HepG2 (cell line): ENCODE results near the gene RHBG. TPM values are rescaled to one million over a fixed set of nuclear protein-coding genes. Genes with fewer than 3 reads are reported as not detected.
A peak's percentile ranks its signal among the peaks of the same experiment; 100 is the strongest.

Experiments
- AGO2 ChIP-seq: fragments of 200-400 bp; formaldehyde crosslinking; optimal IDR thresholded peaks from 2 replicates; pipeline ENCODE3; 2017; ENCODE audit warnings: mild to moderate bottlenecking, low read depth, low read length, moderate library complexity
- BRF2 ChIP-seq: sonication (generic); formaldehyde crosslinking; IDR thresholded peaks from 2 replicates; pipeline ENCODE4 v1.8.1; 2022; ENCODE audit warnings: mild to moderate bottlenecking, missing genetic modification reagents
- CREM ChIP-seq, 2 experiments: sonication (generic) in 1 of 2; formaldehyde crosslinking in 1 of 2; IDR thresholded peaks; 2 replicates each; pipeline versions ENCODE4 v1.4.0 to v1.6.1; 2016 to 2020; ENCODE audit warnings: antibody characterized with exemption in 1 of 2, mild to moderate bottlenecking in 1 of 2, missing genetic modification reagents in 1 of 2
- DDIT3 ChIP-seq: sonication (generic); formaldehyde crosslinking; IDR thresholded peaks from 2 replicates; pipeline ENCODE4 v1.4.0; 2020; ENCODE audit warnings: mild to moderate bottlenecking, missing genetic modification reagents
- EEA1 ChIP-seq: sonication (generic); formaldehyde crosslinking; IDR thresholded peaks from 2 replicates; pipeline ENCODE4 v1.5.1; 2020; ENCODE audit warnings: mild to moderate bottlenecking, missing genetic modification reagents, borderline replicate concordance
- HNRNPUL1 ChIP-seq: fragments of 200-400 bp; formaldehyde crosslinking; IDR thresholded peaks from 2 replicates; pipeline ENCODE4 v1.6.1; 2017; ENCODE audit warnings: low read depth, mild to moderate bottlenecking, low read length, moderate library complexity
- KDM5A ChIP-seq: fragments of 200-600 bp; sonication (generic); IDR thresholded peaks from 2 replicates; pipeline ENCODE4 v1.7.0; 2018; ENCODE audit warnings: antibody characterized with exemption, mild to moderate bottlenecking, low read length, borderline replicate concordance
- KLF6 ChIP-seq: IDR thresholded peaks from 2 replicates; pipeline ENCODE4 v1.8.0; 2016; ENCODE audit warnings: missing biosample characterization, missing genetic modification reagents
- NCOR1 ChIP-seq: fragments of 200-600 bp; sonication (generic); IDR thresholded peaks from 2 replicates; pipeline ENCODE4 v1.7.0; 2017; ENCODE audit warnings: antibody characterized with exemption, low read length, borderline replicate concordance
- POLR2A ChIP-seq, 2 experiments: IDR thresholded peaks; 2 replicates each; pipeline ENCODE4 v1.6.1; 2011; ENCODE audit warnings: low read depth in 2 of 2, low read length in 2 of 2, mild to moderate bottlenecking in 1 of 2, moderate library complexity in 1 of 2; ENCODE audit not compliant: insufficient read depth in 1 of 2
- SP140L ChIP-seq: sonication (generic); formaldehyde crosslinking; IDR thresholded peaks from 2 replicates; pipeline ENCODE4 v1.4.0; 2020; ENCODE audit warnings: missing genetic modification reagents, borderline replicate concordance
- SP4 ChIP-seq: sonication (generic); formaldehyde crosslinking; IDR thresholded peaks from 2 replicates; pipeline ENCODE4 v1.8.1; 2023; ENCODE audit warnings: mild to moderate bottlenecking, missing genetic modification reagents
- TCF12 ChIP-seq, 2 experiments: fragments of 450-650 bp in 1 of 2; sonication (generic) in 1 of 2; formaldehyde crosslinking in 1 of 2; IDR thresholded peaks; 2 replicates each; pipeline versions ENCODE4 v1.6.1 to v1.8.0; 2017 to 2022; ENCODE audit warnings: antibody characterized with exemption in 1 of 2, mild to moderate bottlenecking in 1 of 2, missing genetic modification reagents in 1 of 2, moderate library complexity in 1 of 2
- TGIF2 ChIP-seq: IDR thresholded peaks from 2 replicates; pipeline ENCODE4 v1.6.1; 2016; ENCODE audit warnings: control low read depth, missing compliant biosample characterization
- ZBTB40 ChIP-seq, 2 experiments: fragments of 450-650 bp in 1 of 2; sonication (generic) in 1 of 2; formaldehyde crosslinking in 1 of 2; IDR thresholded peaks; 2 replicates each; pipeline versions ENCODE4 v1.6.1 to v1.8.0; 2016 to 2022; ENCODE audit warnings: antibody characterized with exemption in 1 of 2, mild to moderate bottlenecking in 1 of 2, missing genetic modification reagents in 1 of 2
- ZNF143 ChIP-seq: sonication (generic); formaldehyde crosslinking; IDR thresholded peaks from 2 replicates; pipeline ENCODE4 v1.4.0; 2020; ENCODE audit warnings: missing genetic modification reagents
- ZNF225 ChIP-seq: sonication (generic); formaldehyde crosslinking; IDR thresholded peaks from 2 replicates; pipeline ENCODE4 v1.4.0; 2020; ENCODE audit warnings: mild to moderate bottlenecking, missing genetic modification reagents
- ZNF33A ChIP-seq: sonication (generic); formaldehyde crosslinking; IDR thresholded peaks from 2 replicates; pipeline ENCODE4 v1.5.1; 2020; ENCODE audit warnings: missing genetic modification reagents, mild to moderate bottlenecking, moderate library complexity, borderline replicate concordance
- ZNF879 ChIP-seq: sonication (generic); formaldehyde crosslinking; IDR thresholded peaks from 2 replicates; pipeline ENCODE4 v1.8.1; 2023; ENCODE audit warnings: missing genetic modification reagents
- polyA plus RNA-seq, 8 experiments: library from polyadenylated mRNA; depleted of rRNA in 3 of 8; stranded (reverse) in 7 of 8; unstranded in 1 of 8; fragments of >200 nt; fragmentation: Illumina TruSeq in 4 of 8; extraction: Trizol in 4 of 8; gene quantifications; 2 replicates each; pipeline versions ENCODE4 v1.2.1 to v1.2.3, GENCODE V29; 2011 to 2016; ENCODE audit warnings: low read depth in 4 of 8, missing spikeins in 1 of 8, mixed read lengths in 1 of 8; ENCODE audit not compliant: insufficient read depth in 1 of 8
- total RNA-seq, 5 experiments: library from RNA; depleted of rRNA; stranded (reverse); fragments of >200 nt; fragmentation: Illumina TruSeq; extraction: Trizol; gene quantifications; 2 replicates each; pipeline ENCODE4 v1.2.3, GENCODE V29; 2016; ENCODE audit warnings: low read depth in 1 of 5

RHBG gene
- total and polyA plus RNA-seq, 2 of the 13 experiments (the other 11 are each of a cell fraction or from before 2014, with no cell fraction given) = 61.8 to 73.5 TPM

GRCh38 chr1:156371553-156372264, 2.7 kb downstream of the RHBG start (continued):
- TF ChIP-seq ZNF879 (CRISPR knock-in tag) (no peak), DDIT3 (CRISPR knock-in tag) (no peak), HNRNPUL1 (no peak), SP4 (no peak; the same call in 1 of the 2 replicates), ZBTB40 (IDR thresholded peaks at IDR 0.05) (no peak), ZBTB40 (CRISPR knock-in tag; IDR thresholded peaks at IDR 0.05) (peak; percentile 35; the same call in 1 of the 2 replicates), BRF2 (CRISPR knock-in tag) (no peak; the same call in 1 of the 2 replicates), CREM (IDR thresholded peaks at IDR 0.05) (peak; percentile 97), CREM (CRISPR knock-in tag; IDR thresholded peaks at IDR 0.05) (no peak), AGO2 (no peak), ZNF143 (peak; percentile 41; the same call in 1 of the 2 replicates), NCOR1 (peak; percentile 99), TCF12 (IDR thresholded peaks at IDR 0.05) (no peak), TCF12 (CRISPR knock-in tag; IDR thresholded peaks at IDR 0.05) (peak; percentile 98), TGIF2 (CRISPR knock-in tag) (peak; percentile 18; the same call in 1 of the 2 replicates), SP140L (CRISPR knock-in tag) (no peak), POLR2A (IDR thresholded peaks at IDR 0.05; ENCODE audit: insufficient read depth in 1 of 2, low read depth in 2 of 2, low read length in 2 of 2) (peak in 1 of 2 experiments; percentile 57; a peak in 3 of 4 replicates), KLF6 (CRISPR knock-in tag) (no peak), EEA1 (no peak), ZNF225 (CRISPR knock-in tag) (no peak), ZNF33A (CRISPR knock-in tag) (no peak), KDM5A (peak; percentile 56; the same call in 1 of the 2 replicates)
